NCI-H446 (cell line): Measurements from ENCODE around the gene ABHD14A.

Experiments
- DNase-seq, 2 experiments: peaks; one replicate each; lab custom pipeline; 2025; lab: John Stamatoyannopoulos, UW

Gene ABHD14A

GRCh38 chr3:51997172-51997571 is 22.3 kb downstream of the ABHD14A start:
- DNase-seq: no peak

DNA sequence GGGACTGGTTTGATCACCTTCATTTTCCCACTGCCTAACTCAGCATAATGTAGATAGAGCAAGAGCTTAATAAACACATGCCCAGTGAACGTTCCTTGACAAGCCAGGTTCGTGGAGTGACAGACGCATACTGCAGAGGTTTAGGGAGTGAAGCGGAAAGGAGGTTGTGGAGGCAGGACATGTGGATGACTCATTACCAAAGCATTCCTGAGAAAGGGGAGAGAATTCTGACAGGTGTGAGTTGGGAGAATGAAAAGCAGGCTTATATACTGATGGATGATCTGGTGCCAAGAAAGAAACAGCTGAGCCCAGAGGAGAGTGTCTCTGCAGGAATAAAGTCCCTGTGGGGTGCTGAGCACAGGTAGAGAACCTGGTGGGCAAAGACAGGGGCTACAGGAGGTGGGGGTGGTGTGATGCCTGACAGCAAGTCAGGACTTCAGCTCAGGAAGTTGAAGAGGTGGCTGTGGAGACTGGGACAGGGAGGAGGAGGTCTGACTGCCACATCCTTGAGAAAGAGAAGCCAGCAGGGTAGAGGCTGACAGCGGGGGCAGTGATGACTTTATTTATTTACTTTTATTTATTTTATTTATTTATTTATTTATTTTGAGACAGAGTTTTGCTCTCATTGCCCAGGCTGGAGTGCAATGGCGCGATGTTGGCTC is 23.2 kb downstream of the ABHD14A start:
- DNase-seq: no peak

GRCh38 chr3:51998774-51999173 is 23.9 kb downstream of the ABHD14A start:
- DNase-seq: no peak

GRCh38 chr3:51999846-52000245 is 25.0 kb downstream of the ABHD14A start:
- DNase-seq: no peak

- peak; percentile 39 to 66 for DNase-seq
These were observed 26.6 kb downstream of the ABHD14A start for GRCh38 chr3:52001443-52001974.

GRCh38 chr3:52002748-52003147 is 27.9 kb downstream of the ABHD14A start:
- DNase-seq: no peak

DNA sequence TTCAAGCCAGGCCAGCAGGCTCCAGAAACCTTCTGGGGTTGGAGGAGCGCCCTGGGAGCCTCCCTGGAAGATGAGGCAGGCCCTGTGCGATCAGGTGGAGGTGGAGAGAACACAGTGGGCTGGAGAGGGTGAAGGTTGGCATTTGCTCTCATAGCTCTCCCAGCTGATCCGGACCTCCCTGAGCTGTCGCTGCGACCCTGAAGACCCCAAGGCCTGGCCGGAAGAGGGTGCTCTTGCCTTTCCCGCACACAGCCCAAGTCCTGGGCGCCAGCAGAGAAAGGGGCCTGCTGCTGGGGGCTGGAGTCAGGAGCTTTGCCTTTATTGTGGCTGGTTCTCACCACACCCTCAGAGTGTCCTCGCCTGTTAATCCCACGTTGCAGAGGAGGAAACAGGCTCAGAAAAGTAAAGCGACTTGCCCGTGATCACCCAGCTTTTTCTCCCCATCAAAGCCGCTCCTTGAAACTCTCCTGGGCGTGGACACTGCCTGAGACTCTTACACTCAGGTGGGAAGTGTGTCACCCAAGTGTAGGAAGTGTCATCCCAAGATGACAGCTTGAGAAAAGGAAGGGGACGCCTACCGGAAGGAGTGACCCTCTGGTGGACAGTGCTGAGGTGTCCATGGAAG is 29.4 kb downstream of the ABHD14A start:
- peak in 1 of 2 experiments; percentile 52 for DNase-seq

DNA sequence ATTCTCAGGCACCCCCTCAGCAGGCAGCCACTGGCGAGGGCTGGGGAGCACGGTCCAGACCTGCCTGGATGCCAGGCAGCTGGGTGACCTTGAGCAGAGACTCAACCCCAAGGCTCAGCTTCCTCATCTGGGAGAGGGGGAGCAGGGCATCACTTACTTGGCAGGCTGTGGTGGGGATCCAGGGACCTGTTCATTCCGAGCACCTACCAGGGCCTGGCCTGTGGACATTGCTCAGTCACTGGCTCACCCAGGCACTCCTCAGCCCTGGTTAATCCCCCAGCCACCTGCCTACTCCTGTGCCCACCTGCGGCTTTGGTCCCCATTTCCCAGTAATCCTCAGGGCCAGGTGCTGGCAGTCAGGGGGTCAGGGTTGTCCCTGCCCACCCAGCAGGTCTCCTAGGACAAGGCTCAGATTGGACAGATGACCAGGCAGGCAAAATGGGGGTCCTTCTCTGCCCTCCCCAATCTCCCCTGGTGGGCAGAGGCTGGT is 30.1 kb downstream of the ABHD14A start:
- DNase-seq: no peak

DNA sequence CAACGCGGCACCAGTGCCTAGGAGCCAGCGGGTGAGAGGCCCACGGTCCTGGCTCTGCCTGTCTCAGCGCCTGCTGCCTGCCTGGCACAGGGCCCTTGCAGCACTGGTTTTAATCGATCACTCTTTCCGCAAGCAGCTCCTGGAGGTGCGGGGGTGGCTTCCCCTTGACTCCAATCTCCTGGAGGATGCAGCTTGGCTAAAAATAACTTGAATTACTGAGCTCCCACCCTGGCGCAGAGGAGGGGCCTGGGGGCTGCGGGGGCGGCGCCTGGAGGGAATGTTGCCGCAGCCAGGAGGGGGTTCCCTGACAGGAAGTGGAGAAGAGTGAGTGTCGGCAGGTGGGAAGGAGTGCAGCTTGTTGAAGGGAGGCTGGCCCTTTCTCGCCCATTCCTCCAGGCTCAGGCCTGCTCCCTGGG is 30.7 kb downstream of the ABHD14A start:
- peak in 1 of 2 experiments; percentile 48 for DNase-seq

- DNase-seq: no peak
These were observed 31.4 kb downstream of the ABHD14A start for GRCh38 chr3:52006017-52006819.

DNA sequence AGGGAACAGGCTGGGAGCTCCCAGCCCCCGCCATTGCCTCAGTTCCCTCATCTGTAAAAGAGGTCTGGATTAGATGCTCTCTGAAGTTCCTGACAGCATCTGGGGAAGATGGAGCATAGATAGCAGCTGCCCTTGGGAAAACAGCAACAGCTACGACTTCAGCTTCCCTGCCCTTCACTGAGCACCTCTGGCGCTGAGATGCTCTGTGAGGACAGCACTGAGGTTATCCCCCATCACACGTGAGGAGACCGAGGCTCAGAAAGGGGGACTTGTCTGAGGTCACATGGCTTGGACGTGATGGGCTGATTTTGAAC is 31.9 kb downstream of the ABHD14A start:
- no peak for DNase-seq

DNA sequence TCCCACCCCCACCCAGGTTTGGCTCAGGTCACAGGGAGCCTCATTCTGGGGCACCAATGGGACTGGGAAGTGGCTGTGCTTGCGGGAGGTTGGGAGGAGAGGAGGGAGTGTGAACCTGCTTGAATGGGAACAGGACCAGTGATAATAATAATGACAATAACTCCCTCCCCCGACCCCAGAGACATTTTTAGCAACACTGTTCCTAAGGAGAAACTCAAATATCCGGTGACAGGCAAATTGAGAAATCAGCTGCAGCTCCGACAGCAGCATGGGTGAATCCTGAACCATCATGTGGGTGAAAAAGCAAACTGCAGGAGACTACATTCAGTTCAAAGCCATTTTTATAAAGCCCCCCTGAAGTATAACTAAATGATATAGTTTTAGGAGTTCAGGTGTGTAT is 32.4 kb downstream of the ABHD14A start:
- DNase-seq: no peak

- DNase-seq: no peak
These were observed 35.6 kb downstream of the ABHD14A start for GRCh38 chr3:52010431-52010830.

DNA sequence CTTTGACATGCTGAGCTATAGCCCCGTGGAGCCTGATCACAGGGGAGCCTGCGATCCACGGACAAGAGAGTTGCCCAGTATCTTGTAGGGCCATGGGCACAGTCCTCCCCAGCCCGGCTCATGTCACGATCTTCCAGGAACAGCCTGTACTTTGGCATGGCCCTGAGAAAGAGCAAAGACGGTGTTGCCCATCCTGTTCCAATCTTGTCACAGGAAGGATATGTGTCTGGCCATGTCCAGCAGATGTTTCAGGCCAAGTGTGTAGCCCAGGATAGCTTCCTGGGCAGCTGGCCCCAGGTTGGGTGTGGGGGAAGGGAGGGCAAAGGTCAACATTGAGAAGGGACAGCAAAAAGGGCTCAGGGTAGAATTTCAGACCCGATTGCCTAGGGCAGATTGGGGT is 37.8 kb downstream of the ABHD14A start:
- DNase-seq: no peak

DNA sequence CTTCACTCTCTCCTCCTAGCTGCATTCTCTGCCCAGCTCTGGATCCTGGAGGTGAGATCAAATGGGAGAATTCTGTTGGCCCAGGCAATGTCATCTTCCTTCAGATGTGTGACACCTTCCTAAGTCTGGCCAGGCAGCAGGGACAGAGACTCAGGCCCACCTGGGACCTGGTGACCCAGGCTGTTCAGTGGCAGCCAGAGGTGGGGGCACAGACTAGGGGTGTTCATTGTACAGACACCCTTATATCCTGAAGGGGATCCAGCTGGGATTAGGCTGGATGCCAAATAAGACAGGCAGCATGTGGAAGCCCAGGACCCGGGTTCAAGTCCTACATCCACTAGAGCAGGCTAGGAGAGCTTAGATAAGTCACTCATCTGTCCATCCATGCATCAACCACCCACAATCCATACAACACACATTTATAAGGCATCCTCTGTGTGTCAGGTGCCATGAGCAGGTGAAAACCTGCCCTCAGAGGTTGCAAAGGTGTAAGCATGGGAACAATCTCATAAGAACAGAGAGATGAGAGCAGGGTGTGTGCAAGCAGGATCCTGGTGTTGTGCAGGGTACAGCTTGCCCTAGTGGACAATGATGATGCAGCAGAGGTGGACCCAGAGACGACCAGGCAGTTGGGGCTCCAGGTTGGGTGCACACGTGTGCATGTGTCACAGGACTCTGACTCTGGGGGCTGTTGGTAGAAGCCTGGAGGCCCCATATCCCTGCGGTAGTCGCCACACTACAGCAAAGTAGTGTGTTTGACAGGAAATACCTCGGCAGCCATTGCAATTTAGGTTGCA is 39.1 kb downstream of the ABHD14A start:
- no peak for DNase-seq

DNA sequence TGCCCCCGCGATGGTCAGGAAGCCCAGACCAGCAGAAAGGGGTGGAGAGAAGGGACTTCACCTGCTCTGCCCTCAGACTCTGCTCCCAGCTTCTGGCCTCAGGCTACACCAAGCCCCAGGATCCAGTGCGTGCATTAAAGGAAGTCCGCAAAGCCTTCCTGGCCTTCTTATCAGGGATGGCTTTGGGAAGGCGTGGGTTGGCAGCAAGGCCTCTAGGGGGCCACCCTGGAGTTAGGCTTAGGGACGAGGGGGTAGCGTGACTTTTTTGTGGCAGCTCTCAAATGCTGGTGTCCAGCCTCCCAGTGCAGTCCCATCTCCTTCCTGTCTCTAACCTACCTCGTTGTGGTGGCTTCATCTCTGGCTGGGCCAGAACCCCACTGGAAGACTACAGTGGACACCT is 39.7 kb downstream of the ABHD14A start:
- DNase-seq: no peak

DNA sequence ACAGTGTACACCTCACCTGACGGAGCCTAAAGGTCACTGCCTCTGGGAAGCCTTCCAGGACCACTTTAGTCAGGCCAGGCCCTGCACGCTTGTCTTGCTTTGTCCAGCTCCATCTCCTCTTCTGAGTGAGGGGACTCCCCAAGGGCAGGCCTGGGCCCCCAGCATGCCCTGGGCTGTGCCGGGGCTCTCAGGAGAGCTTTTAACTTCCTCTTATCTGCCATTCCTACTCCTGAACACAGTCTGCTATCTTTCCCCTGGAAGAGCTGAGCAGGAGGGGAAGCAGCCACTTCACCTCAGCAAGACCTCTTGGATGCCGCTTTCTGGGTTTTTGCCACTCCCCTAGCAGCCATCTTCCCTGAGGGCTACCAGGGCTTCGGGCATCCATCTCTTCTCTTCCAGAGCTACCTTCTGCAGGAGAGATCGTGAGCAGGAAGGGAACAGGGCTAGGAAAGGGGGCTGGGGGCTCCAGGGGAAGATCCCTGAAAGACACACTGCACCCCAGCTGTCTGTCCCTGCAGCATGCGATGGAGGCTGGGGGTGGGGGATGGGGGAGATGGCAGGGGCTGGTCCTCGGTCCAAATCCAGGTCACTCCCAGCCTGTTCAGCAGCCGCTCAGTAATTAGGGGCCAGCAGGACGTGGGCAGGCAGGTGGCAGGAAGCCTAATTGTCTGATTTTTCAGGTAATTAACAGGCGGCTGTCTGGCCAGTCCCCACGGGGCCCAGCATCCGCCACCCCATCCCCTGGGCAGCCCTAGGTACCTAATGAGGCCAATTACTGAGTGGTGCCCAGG is 40.8 kb downstream of the ABHD14A start:
- no peak for DNase-seq

- DNase-seq: no peak
These were observed 42.7 kb downstream of the ABHD14A start for GRCh38 chr3:52017586-52017985.

DNA sequence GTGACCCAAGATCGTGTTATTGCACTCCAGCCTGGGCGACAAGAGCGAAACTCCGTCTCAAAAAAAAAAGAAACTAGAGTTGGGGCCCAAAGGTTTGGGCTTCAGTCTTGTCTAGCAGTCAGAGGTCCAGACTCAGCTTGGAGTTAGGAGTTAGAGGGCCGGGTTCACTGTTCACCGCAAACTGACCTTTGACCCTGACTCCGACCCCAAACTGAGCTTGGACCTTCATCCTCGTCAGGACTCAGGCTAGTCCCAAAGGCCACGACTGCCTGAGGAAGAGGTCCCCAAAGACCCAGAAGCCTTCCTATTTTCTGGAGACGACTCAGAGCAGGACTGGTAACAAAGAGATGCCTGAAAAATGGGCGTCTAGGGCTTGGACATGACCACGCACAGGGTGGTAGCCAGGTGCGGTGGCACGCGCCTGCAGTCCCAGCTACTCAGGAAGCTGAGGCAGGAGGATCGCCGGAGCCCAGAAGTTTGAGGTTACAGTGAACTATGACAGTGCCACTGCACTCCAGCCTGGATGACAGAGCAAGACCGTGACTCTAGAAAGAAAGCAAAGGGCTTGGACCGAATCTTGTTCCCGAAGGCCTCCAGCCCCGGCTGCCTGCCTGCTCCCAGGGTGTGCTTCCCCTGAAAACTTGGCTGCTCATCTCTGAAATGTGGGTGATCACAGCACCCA is 43.6 kb downstream of the ABHD14A start:
- no peak for DNase-seq

DNA sequence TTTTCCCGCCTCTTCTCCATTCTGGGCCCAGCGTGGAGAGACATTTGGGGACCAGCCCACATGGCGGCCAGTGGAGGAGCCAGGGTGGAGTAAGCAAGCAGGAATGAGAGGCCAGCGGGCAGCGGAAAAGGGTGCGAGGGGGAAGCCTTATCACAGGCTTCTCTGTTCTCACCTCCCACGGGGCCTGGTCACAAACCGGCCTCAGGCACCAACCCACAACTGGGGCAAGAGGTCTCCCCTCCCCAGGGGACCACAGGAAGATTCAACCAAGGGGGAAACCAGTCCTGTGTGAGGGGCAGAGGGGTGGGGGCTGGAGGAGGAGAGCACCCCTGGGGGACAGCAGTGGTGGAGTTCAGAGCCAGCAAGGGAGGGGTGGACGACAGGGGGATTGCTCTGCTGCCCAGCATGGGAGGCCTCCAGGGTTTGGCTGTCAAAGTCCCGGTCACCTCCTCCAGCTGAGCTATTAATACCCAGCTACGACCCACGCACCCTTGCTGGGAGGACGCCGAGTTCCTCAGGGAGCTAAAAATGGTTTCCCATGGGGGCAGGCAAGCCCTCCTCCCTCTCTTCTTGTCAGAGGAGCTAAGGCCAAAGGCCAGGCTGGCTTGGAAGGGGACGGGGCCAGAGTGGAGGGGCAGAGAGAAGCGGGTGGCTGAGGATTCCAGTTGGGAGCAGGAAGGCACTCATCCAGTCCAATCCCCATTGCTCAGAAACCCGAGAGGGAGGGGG is 44.7 kb downstream of the ABHD14A start:
- DNase-seq: no peak
